Heart right ventricle (tissue), 16 donors: ENCODE measurements around the gene STK31. TPM values are rescaled to one million over a fixed set of nuclear protein-coding genes. Genes with fewer than 3 reads are reported as not detected.

Source experiments
- ATAC-seq, 8 donors: fragments of 200-7000 bp; cut with Tn5 transposase; one replicate each; pipeline ENCODE4 v1.9.1; 2020; ENCODE audit warnings: mild to moderate bottlenecking in 8 of 8, moderate library complexity in 8 of 8, moderate number of reproducible peaks in 1 of 8
- DNase-seq, 2 donors: peaks; one replicate each; pipeline ENCODE4 v3.0.0-alpha.2; 2020
- H3K27ac ChIP-seq, 10 donors: fragments of 200-600 bp; sonication (generic) in 2 of 10; one replicate each; pipeline versions ENCODE4 v1.5.0 to v1.8.0; 2020 to 2022; ENCODE audit warnings: mild to moderate bottlenecking in 3 of 10
- H3K27me3 ChIP-seq, 7 donors: fragments of 200-600 bp; one replicate each; pipeline ENCODE4 v1.8.0; 2021 to 2022; ENCODE audit warnings: mild to moderate bottlenecking in 2 of 7
- H3K36me3 ChIP-seq, 9 donors: fragments of 200-600 bp; sonication (generic) in 1 of 9; one replicate each; pipeline versions ENCODE4 v1.5.0 to v1.8.0; 2020 to 2022; ENCODE audit warnings: mild to moderate bottlenecking in 2 of 9
- H3K4me1 ChIP-seq, 9 donors: fragments of 200-600 bp; sonication (generic) in 1 of 9; one replicate each; pipeline versions ENCODE4 v1.5.0 to v1.8.0; 2020 to 2022; ENCODE audit warnings: mild to moderate bottlenecking in 4 of 9
- H3K4me3 ChIP-seq, 10 donors: fragments of 200-600 bp; sonication (generic) in 2 of 10; one replicate each; pipeline versions ENCODE4 v1.5.0 to v1.8.0; 2020 to 2022; ENCODE audit warnings: mild to moderate bottlenecking in 7 of 10, moderate library complexity in 2 of 10
- H3K9me3 ChIP-seq, 11 donors: fragments of 200-600 bp in 10 of 11; sonication (generic) in 2 of 11; one replicate each; pipeline versions ENCODE4 v1.5.0 to v1.8.0; 2013 to 2022; ENCODE audit warnings: mild to moderate bottlenecking in 2 of 11, control low read depth in 1 of 11, moderate library complexity in 1 of 11
- WGBS, 2 donors: extraction: QIAGEN DNeasy Blood & Tissue Kit; methylation state at CpG; one replicate each; pipeline ENCODE4 v1.1.7; 2013; ENCODE audit warnings: inconsistent platforms in 1 of 2; 5-methylcytosine and 5-hydroxymethylcytosine counted together
- intact Hi-C, 10 donors: fragments of 100-400 bp; cut with DNase I; formaldehyde crosslinking; loops; one replicate each; pipeline versions ENCODE4 v1.11.1 to v1.14.2; 2022
- polyA plus RNA-seq, 2 donors: library from polyadenylated mRNA; stranded (reverse); fragments of 200-250 nt; gene quantifications; one replicate each; pipeline ENCODE4 v1.2.3, GENCODE V29; 2013
- total RNA-seq, 10 donors: library from RNA; stranded (reverse); fragmentation: NEBNext Ultra II Directional in 3 of 10; extraction: Animal tissue kit (Norgen Biotek cat#: 25700) in 3 of 10; gene quantifications; one replicate each; pipeline versions ENCODE4 v1.2.1 to v1.2.4, GENCODE V29; 2021 to 2023
- TF ChIP-seq, protein P1 (sequence below), 9 donors: fragments of 200-600 bp; sonication (generic) in 2 of 9; IDR thresholded peaks; one replicate each; pipeline versions ENCODE4 v1.5.0 to v1.8.0; 2021 to 2022; ENCODE audit warnings: antibody characterized with exemption in 9 of 9, mild to moderate bottlenecking in 5 of 9, moderate library complexity in 1 of 9
- donor health status: Arrhythmogenic right ventricular cardiomyopathy.
- donor health status: ischemic (EF 13 %, LVEDD 7.1; RV severe dilation, severe dysfunction).
- donor health status: healthy with polysubstance abuse.
- donor health status: DM: no; HTN: yes; CAD: no.
- donor health status: DM: no; HTN: no; CAD: no.
- donor health status: ischemic (EF 25% LVEDD 6.9; RV normal size, moderate dysfunction).
- donor health status: ischemic (EF 25% LVEDD 5.7; RV mildly dilated, moderate dysfunction).
- donor health status: healthy.
- donor health status: DM: yes; HTN: yes; CAD: no.
- donor health status: Ischemic cardiomyopathy.
- donor health status: ischemic (EF 35%, LVEDD 5.7; RV mildly dilated, moderate dysfunction).
- donor health status: nonischemic (EF 11% LVEDD 7.7; RV severe dilation, severe dysfunction).
- donor health status: DM: yes; HTN: yes; CAD: no.
- donor health status: PGD.
- donor health status: ischemic (EF 29% LVEDD 5.4; RV normal size, mild dysfunction).
- donor health status: nonischemic (EF 23%, LVEDD 6.1; RV moderate dilation, normal function).

Gene STK31
- total and polyA plus RNA-seq, 12 donors = 0.04 to 0.72 (median 0.20) TPM; not detected in 6

DNA sequence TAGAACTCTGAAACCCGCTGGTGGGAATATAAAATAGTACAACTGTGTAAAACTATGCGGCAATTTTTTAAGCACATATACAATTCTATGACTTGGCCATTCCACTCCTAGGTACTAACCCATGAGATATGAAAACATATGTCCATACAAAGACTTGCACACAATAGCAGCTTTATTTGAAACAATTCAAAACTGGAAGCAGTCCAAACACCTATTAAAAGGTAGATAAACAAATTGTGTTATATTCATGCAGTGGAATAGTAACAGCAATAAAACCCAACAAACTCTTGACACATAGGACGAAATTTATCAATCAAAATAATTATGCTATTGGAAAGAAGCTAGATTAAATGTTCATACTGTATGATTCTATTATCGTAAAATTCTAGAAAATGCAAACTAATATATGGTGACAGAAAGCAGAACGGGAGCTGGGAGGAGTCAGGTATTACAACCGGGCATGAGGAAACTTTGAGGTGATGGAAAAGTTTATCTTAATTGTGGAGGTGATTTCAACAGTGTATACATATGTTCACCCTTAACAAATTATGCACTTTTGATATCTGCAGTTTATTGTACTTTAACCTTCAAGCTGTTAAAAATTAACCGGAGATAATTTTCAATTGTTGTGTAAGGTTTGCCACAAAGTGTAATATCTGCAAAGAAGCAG, 803 bp upstream of the STK31 start:
- Histone ChIP-seq H3K4me3 (no peak overlapping the region), H3K27ac (no peak overlapping the region), H3K9me3 (peaks cover 0 to 20% (median 11%) of the 10 kb centered on the region in 11 donors), H3K27me3 (no peaks in the 10 kb centered on the region), H3K4me1 (no peaks in the 10 kb centered on the region), H3K36me3 (peaks cover 0 to 21% (median 13%) of the 10 kb centered on the region in 9 donors)
- DNase-seq (no peak), ATAC-seq (no peak)
- TF ChIP-seq, protein P1, sequence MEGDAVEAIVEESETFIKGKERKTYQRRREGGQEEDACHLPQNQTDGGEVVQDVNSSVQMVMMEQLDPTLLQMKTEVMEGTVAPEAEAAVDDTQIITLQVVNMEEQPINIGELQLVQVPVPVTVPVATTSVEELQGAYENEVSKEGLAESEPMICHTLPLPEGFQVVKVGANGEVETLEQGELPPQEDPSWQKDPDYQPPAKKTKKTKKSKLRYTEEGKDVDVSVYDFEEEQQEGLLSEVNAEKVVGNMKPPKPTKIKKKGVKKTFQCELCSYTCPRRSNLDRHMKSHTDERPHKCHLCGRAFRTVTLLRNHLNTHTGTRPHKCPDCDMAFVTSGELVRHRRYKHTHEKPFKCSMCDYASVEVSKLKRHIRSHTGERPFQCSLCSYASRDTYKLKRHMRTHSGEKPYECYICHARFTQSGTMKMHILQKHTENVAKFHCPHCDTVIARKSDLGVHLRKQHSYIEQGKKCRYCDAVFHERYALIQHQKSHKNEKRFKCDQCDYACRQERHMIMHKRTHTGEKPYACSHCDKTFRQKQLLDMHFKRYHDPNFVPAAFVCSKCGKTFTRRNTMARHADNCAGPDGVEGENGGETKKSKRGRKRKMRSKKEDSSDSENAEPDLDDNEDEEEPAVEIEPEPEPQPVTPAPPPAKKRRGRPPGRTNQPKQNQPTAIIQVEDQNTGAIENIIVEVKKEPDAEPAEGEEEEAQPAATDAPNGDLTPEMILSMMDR (IDR thresholded peaks at IDR 0.05) = no peak
- intact Hi-C loops = no loop called here
- WGBS, 2 donors = 90 to 94% methylated on average over 7 of the region's 7 CpGs

DNA sequence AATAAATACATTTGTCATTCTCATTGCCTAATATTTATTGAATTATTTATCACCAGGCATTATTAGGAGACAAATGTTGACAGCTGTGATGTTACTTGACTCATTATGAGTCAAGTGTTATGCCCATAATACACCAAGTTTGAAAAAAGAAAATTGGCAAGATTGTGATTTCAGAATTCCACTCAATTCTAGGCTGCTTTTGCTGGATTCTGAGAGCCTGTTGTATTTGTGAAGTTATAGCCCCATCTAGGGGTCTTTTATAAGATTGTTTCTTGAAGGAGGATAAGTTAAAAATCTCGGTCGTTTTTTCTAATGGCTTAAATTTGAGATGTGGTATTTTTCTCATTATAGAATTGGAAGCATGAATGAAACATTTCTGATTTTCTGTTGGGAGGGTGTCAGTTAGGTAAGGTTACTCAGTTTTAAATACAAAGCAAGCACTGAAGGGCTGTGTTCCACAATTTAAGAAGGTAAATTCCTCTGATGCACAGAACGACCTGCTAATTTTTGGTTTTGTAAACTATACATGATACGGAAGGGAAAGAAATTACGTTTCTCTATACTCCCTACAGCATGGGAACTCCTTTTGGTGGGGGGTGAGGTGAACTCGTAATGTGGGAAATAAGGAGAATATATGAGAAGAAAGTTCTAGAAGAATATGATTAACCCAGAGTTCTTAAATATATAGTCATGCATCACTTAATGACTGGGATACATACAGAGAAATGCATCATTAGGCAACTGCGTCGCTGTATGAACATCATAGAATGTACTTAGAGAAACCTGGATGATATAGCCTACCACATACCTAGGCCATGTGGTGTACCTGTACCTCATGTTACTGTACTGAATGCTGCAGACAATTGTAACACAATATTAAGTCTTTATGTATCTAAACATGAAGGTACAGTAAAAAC, 2.6 kb downstream of the STK31 start:
- intact Hi-C loops = loop anchor here (1.0 to 10.0 kb wide), 7 partner anchors 140 to 438 kb away; no protein-coding TSS in a partner anchor
- WGBS, 2 donors = 41 to 45% methylated on average over 8 of the region's 8 CpGs
- ATAC-seq (peak in 2 of 8 donors; percentile 42 to 71), DNase-seq (no peak)
- Histone ChIP-seq H3K9me3 (no peaks in the 10 kb centered on the region), H3K36me3 (no peaks in the 10 kb centered on the region), H3K4me3 (no peak overlapping the region), H3K27ac (no peak overlapping the region), H3K4me1 (no peaks in the 10 kb centered on the region), H3K27me3 (no peaks in the 10 kb centered on the region)
- TF ChIP-seq, protein P1 (IDR thresholded peaks at IDR 0.05) = peak; percentile 47 to 81 (median 64)

DNA sequence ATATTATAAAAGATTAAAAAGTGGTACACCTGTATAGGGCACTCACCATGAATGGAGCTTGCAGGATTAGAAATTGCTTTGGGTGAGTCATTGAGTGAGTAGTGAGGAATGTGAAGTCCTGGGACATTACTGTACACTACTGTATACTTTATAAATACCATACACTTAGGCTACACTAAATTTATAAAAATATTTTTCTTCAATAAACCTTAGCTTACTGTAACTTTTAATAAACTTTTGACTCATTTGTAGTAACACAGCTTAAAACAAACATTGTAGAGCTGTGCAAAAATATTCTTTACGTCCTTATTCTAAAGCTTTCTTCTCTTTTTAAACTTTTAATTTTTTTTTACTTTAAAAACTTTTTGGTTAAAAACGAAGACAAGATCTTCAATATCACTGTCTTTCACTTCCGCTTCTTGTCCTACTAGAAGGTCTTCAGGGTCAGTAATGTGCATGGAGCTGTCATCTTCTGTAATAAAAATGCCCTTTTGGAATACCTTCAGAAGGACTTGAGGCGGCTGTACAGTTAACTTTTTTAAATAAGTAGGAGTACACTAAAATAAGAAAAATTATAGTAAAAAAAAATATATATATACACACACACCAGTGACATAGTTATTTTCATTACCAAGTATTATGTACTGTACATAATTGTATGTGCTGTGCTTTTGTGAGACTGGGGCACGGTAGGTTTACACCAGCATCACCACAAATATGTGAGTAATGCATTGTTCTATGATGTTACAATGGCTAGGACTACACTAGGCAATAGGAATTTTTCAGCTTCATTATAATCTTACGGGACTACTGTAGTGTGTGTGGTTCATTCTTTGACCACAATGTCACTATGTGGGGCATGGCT, 3.5 kb downstream of the STK31 start:
- no peak for ATAC-seq

More for the DNA sequence above, 3.5 kb downstream of the STK31 start:
- Histone ChIP-seq H3K27me3 (no peaks in the 10 kb centered on the region), H3K9me3 (no peaks in the 10 kb centered on the region), H3K4me3 (no peak overlapping the region), H3K27ac (no peak overlapping the region), H3K36me3 (no peaks in the 10 kb centered on the region), H3K4me1 (no peaks in the 10 kb centered on the region)
- no peak for DNase-seq
- 77% methylated on average over 6 of the region's 6 CpGs for WGBS, 2 donors
- TF ChIP-seq, protein P1 (IDR thresholded peaks at IDR 0.05) = no peak
- intact Hi-C loops = loop anchor here (2.0 to 10.0 kb wide), 6 partner anchors 141 to 439 kb away; no protein-coding TSS in a partner anchor
